ENCODE data around the gene CYP46A1. TPM values are rescaled to one million over a fixed set of nuclear protein-coding genes. Genes with fewer than 3 reads are reported as not detected.

The CYP46A1 gene
- total and polyA plus RNA-seq, 2 donors (not counting 1 experiment from before 2014, with no cell fraction given): 0.11 to 0.33 TPM

- peak overlapping the region; percentile 51 for H3K9ac ChIP-seq (ENCODE audit: insufficient read depth, low read length)
- peak overlapping the region; percentile 11 to 45 (median 24) for H3K4me3 ChIP-seq (replicated peaks in 1 of 4; ENCODE audit: control extremely low read depth in 1 of 4, insufficient read depth in 1 of 4, low read depth in 3 of 4, low read length in 4 of 4)
- no peak for TF ChIP-seq CTCF (conservative IDR thresholded peaks at IDR 0.05 in 1 of 2, IDR thresholded peaks at IDR 0.05 in 1 of 2; ENCODE audit: low read depth in 1 of 2, low read length in 2 of 2)
- no peak for TF ChIP-seq EZH2 (IDR thresholded peaks at IDR 0.05; ENCODE audit: low read length, missing control alignments)
- no peaks in the 10 kb centered on the region for H4K20me1 ChIP-seq (ENCODE audit: control insufficient read depth, extremely low read depth, insufficient read depth, low read length)
- H3K4me1 ChIP-seq (ENCODE audit: control insufficient read depth, extremely low read depth, insufficient read depth, low read length): no peaks in the 10 kb centered on the region
- no peaks in the 10 kb centered on the region for H3K36me3 ChIP-seq (ENCODE audit: control insufficient read depth, insufficient read depth, low read length)
- no peak for DNase-seq (ENCODE audit: low read depth in 2 of 2)
- no peaks in the 10 kb centered on the region for H3K9me3 ChIP-seq (ENCODE audit: control insufficient read depth, insufficient read depth, low read depth, low read length)
- no peaks in the 10 kb centered on the region for H3K27me3 ChIP-seq (ENCODE audit: control insufficient read depth, insufficient read depth, low read length)
- H3K79me2 ChIP-seq (ENCODE audit: control insufficient read depth, insufficient read depth, low read length): no peaks in the 10 kb centered on the region
- peak overlapping the region; percentile 54 for H3K4me2 ChIP-seq (ENCODE audit: extremely low read depth, insufficient read depth, low read length)
- H2AFZ ChIP-seq (ENCODE audit: low read length): peak overlapping the region; percentile 75
- H3K27ac ChIP-seq (ENCODE audit: insufficient read depth, low read length): no peak overlapping the region
These were observed 38.3 kb upstream of the CYP46A1 start for GRCh38 chr14:99645545-99646505.

GRCh38 chr14:99647411-99647810 is 36.7 kb upstream of the CYP46A1 start:
- Histone ChIP-seq H3K9me3 (ENCODE audit: control insufficient read depth, insufficient read depth, low read depth, low read length) (no peaks in the 10 kb centered on the region), H3K27ac (ENCODE audit: insufficient read depth, low read length) (no peak overlapping the region), H2AFZ (ENCODE audit: low read length) (no peak overlapping the region), H3K27me3 (ENCODE audit: control insufficient read depth, insufficient read depth, low read length) (no peaks in the 10 kb centered on the region), H4K20me1 (ENCODE audit: control insufficient read depth, extremely low read depth, insufficient read depth, low read length) (no peaks in the 10 kb centered on the region), H3K4me2 (ENCODE audit: extremely low read depth, insufficient read depth, low read length) (no peak overlapping the region), H3K36me3 (ENCODE audit: control insufficient read depth, insufficient read depth, low read length) (no peaks in the 10 kb centered on the region), H3K4me3 (replicated peaks in 1 of 4; ENCODE audit: control extremely low read depth in 1 of 4, insufficient read depth in 1 of 4, low read depth in 3 of 4, low read length in 4 of 4) (no peak overlapping the region), H3K79me2 (ENCODE audit: control insufficient read depth, insufficient read depth, low read length) (no peaks in the 10 kb centered on the region), H3K9ac (ENCODE audit: insufficient read depth, low read length) (no peak overlapping the region), H3K4me1 (ENCODE audit: control insufficient read depth, extremely low read depth, insufficient read depth, low read length) (no peaks in the 10 kb centered on the region)
- peak; percentile 15 to 79 for DNase-seq (ENCODE audit: low read depth in 2 of 2)
- TF ChIP-seq CTCF (conservative IDR thresholded peaks at IDR 0.05 in 1 of 2, IDR thresholded peaks at IDR 0.05 in 1 of 2; ENCODE audit: low read depth in 1 of 2, low read length in 2 of 2) (no peak), EZH2 (IDR thresholded peaks at IDR 0.05; ENCODE audit: low read length, missing control alignments) (no peak)

GRCh38 chr14:99648027-99648784 is 35.9 kb upstream of the CYP46A1 start:
- Histone ChIP-seq H3K4me3 (replicated peaks in 1 of 4; ENCODE audit: control extremely low read depth in 1 of 4, insufficient read depth in 1 of 4, low read depth in 3 of 4, low read length in 4 of 4) (no peak overlapping the region), H3K27ac (ENCODE audit: insufficient read depth, low read length) (no peak overlapping the region), H3K36me3 (ENCODE audit: control insufficient read depth, insufficient read depth, low read length) (no peaks in the 10 kb centered on the region), H3K27me3 (ENCODE audit: control insufficient read depth, insufficient read depth, low read length) (no peaks in the 10 kb centered on the region), H4K20me1 (ENCODE audit: control insufficient read depth, extremely low read depth, insufficient read depth, low read length) (no peaks in the 10 kb centered on the region), H3K4me2 (ENCODE audit: extremely low read depth, insufficient read depth, low read length) (no peak overlapping the region), H2AFZ (ENCODE audit: low read length) (no peak overlapping the region), H3K4me1 (ENCODE audit: control insufficient read depth, extremely low read depth, insufficient read depth, low read length) (no peaks in the 10 kb centered on the region), H3K79me2 (ENCODE audit: control insufficient read depth, insufficient read depth, low read length) (no peaks in the 10 kb centered on the region), H3K9me3 (ENCODE audit: control insufficient read depth, insufficient read depth, low read depth, low read length) (no peaks in the 10 kb centered on the region), H3K9ac (ENCODE audit: insufficient read depth, low read length) (no peak overlapping the region)
- no peak for TF ChIP-seq EZH2 (IDR thresholded peaks at IDR 0.05; ENCODE audit: low read length, missing control alignments)
- TF ChIP-seq CTCF (conservative IDR thresholded peaks at IDR 0.05 in 1 of 2, IDR thresholded peaks at IDR 0.05 in 1 of 2; ENCODE audit: low read depth in 1 of 2, low read length in 2 of 2): no peak
- DNase-seq (ENCODE audit: low read depth in 2 of 2): peak in 1 of 2 donors; percentile 36
